OCI-LY3 (cell line): ENCODE data around the gene ARMC3.
"Not testable (repeated sequence)": the region's sequence is repeated elsewhere in the genome, so short reads cannot be mapped to it uniquely, and the experiment has no call there.

Experiments
- CTCF ChIP-seq: fragments of 200-600, 300-600 bp; sonication (generic); IDR thresholded peaks from 2 replicates; pipeline ENCODE4 v1.5.1; 2014; ENCODE audit warnings: antibody characterized with exemption, low read length, low read depth
- EZH2phosphoT487 ChIP-seq: fragments of 200-600 bp; shearing (Covaris generic); IDR thresholded peaks from 2 replicates; pipeline ENCODE4 v1.6.1; 2018; ENCODE audit warnings: antibody characterized with exemption, mixed run types, low read depth

- not testable (repeated sequence) for TF ChIP-seq CTCF, EZH2phosphoT487
These were observed 18.2 kb upstream of the ARMC3 start for GRCh38 chr10:22909673-22910072.
